ENCODE data around the gene ZNF366.

ZNF366 gene

DNA sequence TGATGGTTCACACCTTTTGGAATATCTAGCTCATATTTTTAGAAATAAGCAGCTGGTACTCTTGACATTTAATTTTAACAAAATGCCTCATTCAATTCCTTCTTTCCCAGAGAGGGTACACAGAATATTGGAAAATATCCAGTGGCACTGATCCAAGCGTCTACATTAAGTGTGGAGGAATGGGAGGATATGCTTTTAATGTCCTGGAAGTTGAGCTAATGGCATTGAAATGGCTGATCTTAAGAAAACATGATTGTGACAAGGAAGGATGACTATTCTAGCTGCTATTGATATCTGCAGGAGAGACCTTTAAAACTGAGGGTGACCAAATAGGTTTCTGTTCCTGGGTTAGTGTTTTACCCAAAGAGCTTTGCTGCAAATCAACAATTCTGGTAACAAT, 30.0 kb downstream of the ZNF366 start:
- no peaks in the 10 kb centered on the region for H3K36me3 ChIP-seq (ENCODE audit: insufficient read depth, low read length)
- TF ChIP-seq, protein P1, sequence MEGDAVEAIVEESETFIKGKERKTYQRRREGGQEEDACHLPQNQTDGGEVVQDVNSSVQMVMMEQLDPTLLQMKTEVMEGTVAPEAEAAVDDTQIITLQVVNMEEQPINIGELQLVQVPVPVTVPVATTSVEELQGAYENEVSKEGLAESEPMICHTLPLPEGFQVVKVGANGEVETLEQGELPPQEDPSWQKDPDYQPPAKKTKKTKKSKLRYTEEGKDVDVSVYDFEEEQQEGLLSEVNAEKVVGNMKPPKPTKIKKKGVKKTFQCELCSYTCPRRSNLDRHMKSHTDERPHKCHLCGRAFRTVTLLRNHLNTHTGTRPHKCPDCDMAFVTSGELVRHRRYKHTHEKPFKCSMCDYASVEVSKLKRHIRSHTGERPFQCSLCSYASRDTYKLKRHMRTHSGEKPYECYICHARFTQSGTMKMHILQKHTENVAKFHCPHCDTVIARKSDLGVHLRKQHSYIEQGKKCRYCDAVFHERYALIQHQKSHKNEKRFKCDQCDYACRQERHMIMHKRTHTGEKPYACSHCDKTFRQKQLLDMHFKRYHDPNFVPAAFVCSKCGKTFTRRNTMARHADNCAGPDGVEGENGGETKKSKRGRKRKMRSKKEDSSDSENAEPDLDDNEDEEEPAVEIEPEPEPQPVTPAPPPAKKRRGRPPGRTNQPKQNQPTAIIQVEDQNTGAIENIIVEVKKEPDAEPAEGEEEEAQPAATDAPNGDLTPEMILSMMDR (conservative IDR thresholded peaks at IDR 0.05; ENCODE audit: low read length): no peak
- no peak for TF ChIP-seq EZH2phosphoT487 (IDR thresholded peaks at IDR 0.05; ENCODE audit: borderline replicate concordance)
- H3K4me2 ChIP-seq (ENCODE audit: low read depth, low read length, poor library complexity, severe bottlenecking): no peak overlapping the region
- no peaks in the 10 kb centered on the region for H3K4me1 ChIP-seq (ENCODE audit: insufficient read depth, low read length, poor library complexity, severe bottlenecking)
- H3K27me3 ChIP-seq (ENCODE audit: insufficient read depth, low read length, poor library complexity, severe bottlenecking): no peaks in the 10 kb centered on the region
- no peak overlapping the region for H2AFZ ChIP-seq (ENCODE audit: low read length)
- H4K20me1 ChIP-seq (ENCODE audit: insufficient read depth, low read length, poor library complexity, severe bottlenecking): no peaks in the 10 kb centered on the region
- H3F3A ChIP-seq (ENCODE audit: low read depth): no peaks in the 10 kb centered on the region
- no peaks in the 10 kb centered on the region for H3K9me2 ChIP-seq (replicated peaks; ENCODE audit: low read depth, low read length)
- H3K9ac ChIP-seq (ENCODE audit: low read depth, low read length, poor library complexity, severe bottlenecking): no peak overlapping the region
- no peak overlapping the region for H3K4me3 ChIP-seq (ENCODE audit: low read length, poor library complexity, severe bottlenecking)
- no peaks in the 10 kb centered on the region for H3K9me3 ChIP-seq (ENCODE audit: insufficient read depth, low read depth, low read length)
- H3K79me2 ChIP-seq (ENCODE audit: insufficient read depth, low read length): no peaks in the 10 kb centered on the region

DNA sequence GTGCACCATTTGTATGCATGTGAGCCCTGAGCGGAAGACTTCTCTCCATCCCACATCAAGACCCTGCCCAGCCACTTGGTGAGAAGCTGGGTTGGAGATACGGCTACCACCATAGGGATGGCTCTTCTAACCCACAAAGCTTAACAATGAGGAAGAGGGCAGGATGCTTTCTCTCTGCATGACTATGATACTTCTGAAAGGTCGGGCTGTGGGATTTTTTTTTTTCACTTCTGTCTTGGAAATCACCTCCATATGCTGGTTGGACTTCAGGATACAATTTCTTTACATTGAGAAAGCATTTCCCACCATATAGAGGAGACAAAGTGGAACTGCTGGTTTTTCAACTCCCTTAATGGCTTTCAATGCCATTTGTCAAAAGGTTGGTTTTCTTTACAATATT, 30.5 kb downstream of the ZNF366 start:
- no peaks in the 10 kb centered on the region for H3K27me3 ChIP-seq (ENCODE audit: insufficient read depth, low read length, poor library complexity, severe bottlenecking)
- no peak overlapping the region for H3K4me3 ChIP-seq (ENCODE audit: low read length, poor library complexity, severe bottlenecking)
- no peaks in the 10 kb centered on the region for H3K36me3 ChIP-seq (ENCODE audit: insufficient read depth, low read length)
- no peak overlapping the region for H3K9ac ChIP-seq (ENCODE audit: low read depth, low read length, poor library complexity, severe bottlenecking)
- TF ChIP-seq EZH2phosphoT487 (IDR thresholded peaks at IDR 0.05; ENCODE audit: borderline replicate concordance): no peak
- TF ChIP-seq, protein P1 (conservative IDR thresholded peaks at IDR 0.05; ENCODE audit: low read length): no peak
- no peaks in the 10 kb centered on the region for H3K4me1 ChIP-seq (ENCODE audit: insufficient read depth, low read length, poor library complexity, severe bottlenecking)
- H3K79me2 ChIP-seq (ENCODE audit: insufficient read depth, low read length): no peaks in the 10 kb centered on the region
- no peak overlapping the region for H2AFZ ChIP-seq (ENCODE audit: low read length)
- no peaks in the 10 kb centered on the region for H3K9me2 ChIP-seq (replicated peaks; ENCODE audit: low read depth, low read length)
- no peaks in the 10 kb centered on the region for H3F3A ChIP-seq (ENCODE audit: low read depth)
- H3K9me3 ChIP-seq (ENCODE audit: insufficient read depth, low read depth, low read length): no peaks in the 10 kb centered on the region
- H3K4me2 ChIP-seq (ENCODE audit: low read depth, low read length, poor library complexity, severe bottlenecking): no peak overlapping the region
- no peaks in the 10 kb centered on the region for H4K20me1 ChIP-seq (ENCODE audit: insufficient read depth, low read length, poor library complexity, severe bottlenecking)

DNA sequence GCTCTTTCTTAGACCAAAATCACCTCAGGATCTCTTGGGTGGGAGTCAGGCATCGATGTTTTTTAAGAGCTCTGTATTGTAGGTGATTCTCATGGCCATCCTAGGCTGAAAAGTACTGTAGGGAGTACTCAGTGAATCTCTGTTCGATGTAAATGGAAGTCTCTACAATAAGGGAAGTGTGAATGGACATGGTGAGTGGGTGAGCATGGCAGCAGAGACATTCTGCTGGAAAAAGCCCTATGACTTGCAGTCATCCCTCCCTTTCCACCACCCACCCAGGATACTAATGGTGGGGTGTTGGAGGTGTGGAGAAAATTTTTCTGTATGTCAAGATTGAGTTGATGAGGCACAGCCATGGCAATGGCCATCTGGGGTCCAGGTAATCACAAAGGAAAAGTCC, 30.9 kb downstream of the ZNF366 start:
- no peak overlapping the region for H3K4me2 ChIP-seq (ENCODE audit: low read depth, low read length, poor library complexity, severe bottlenecking)
- no peaks in the 10 kb centered on the region for H3K4me1 ChIP-seq (ENCODE audit: insufficient read depth, low read length, poor library complexity, severe bottlenecking)
- no peak for TF ChIP-seq EZH2phosphoT487 (IDR thresholded peaks at IDR 0.05; ENCODE audit: borderline replicate concordance)
- TF ChIP-seq, protein P1 (conservative IDR thresholded peaks at IDR 0.05; ENCODE audit: low read length): no peak
- H2AFZ ChIP-seq (ENCODE audit: low read length): no peak overlapping the region
- no peaks in the 10 kb centered on the region for H3K36me3 ChIP-seq (ENCODE audit: insufficient read depth, low read length)
- no peak overlapping the region for H3K9ac ChIP-seq (ENCODE audit: low read depth, low read length, poor library complexity, severe bottlenecking)
- H3K9me3 ChIP-seq (ENCODE audit: insufficient read depth, low read depth, low read length): no peaks in the 10 kb centered on the region
- H4K20me1 ChIP-seq (ENCODE audit: insufficient read depth, low read length, poor library complexity, severe bottlenecking): no peaks in the 10 kb centered on the region
- H3K27me3 ChIP-seq (ENCODE audit: insufficient read depth, low read length, poor library complexity, severe bottlenecking): no peaks in the 10 kb centered on the region
- H3F3A ChIP-seq (ENCODE audit: low read depth): no peaks in the 10 kb centered on the region
- H3K9me2 ChIP-seq (replicated peaks; ENCODE audit: low read depth, low read length): no peaks in the 10 kb centered on the region
- no peaks in the 10 kb centered on the region for H3K79me2 ChIP-seq (ENCODE audit: insufficient read depth, low read length)
- no peak overlapping the region for H3K4me3 ChIP-seq (ENCODE audit: low read length, poor library complexity, severe bottlenecking)
